Measurements from ENCODE around the gene GSG1. TPM values are rescaled to one million over a fixed set of nuclear protein-coding genes. Genes with fewer than 3 reads are reported as not detected.
"Not testable (repeated sequence)": the region's sequence is repeated elsewhere in the genome, so short reads cannot be mapped to it uniquely, and the experiment has no call there.

The GSG1 gene
- polyA plus RNA-seq, 4 donors: 0.85 to 13.2 (median 3.4) TPM

DNA sequence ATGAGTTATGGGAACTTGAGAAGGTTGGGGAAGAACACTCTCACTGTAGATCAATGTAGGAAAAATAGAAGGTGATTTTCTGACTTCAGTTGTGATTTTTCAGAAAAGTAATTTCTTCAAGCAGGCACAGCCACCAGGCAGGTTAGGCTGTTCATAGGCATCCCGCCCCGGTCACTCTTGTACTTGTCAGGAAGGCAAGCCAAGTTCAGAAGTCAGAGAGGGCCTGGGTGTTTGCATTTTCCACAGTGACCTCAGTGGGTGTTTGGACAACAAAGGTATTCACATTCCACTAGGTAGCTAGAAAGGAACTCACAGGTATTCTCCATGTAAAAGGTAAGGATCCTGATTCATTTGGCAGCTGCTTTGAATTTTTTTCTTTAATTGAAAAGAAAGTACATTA, 62.2 kb downstream of the GSG1 start:
- WGBS, 3 donors: 87 to 96% (median 93%) methylated on average over 2 of the region's 2 CpGs
- no peak for FAIRE-seq

DNA sequence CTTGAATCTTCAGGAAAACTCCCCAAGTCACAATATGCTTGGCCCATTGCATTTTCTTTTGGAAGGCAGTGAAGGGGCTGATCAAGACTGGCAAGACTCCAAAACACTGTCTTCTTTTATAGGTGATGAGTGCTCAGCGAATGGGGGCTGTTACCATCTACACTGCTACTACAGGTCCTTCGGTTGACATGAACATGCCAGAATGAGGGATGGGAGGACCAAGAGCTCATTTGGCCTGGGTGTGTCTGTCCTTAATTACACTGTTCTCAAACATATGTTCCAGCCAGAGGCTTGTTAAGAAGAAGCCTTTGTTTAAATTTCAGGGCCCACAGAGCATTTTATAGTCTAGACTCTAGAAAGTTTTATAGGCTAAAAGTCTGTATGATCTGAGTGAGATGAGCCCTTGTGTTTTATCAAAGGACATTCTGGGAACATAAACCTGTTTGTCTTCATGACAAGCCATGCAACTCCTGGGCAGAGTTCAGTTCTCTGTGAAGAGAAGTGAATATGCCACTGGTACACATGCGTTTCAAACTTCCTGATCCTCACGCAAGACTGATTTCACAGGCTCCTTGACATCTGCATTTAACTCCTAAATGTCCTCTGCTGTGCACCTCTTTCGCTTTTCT, 64.0 kb downstream of the GSG1 start:
- DNase-seq: peak; percentile 71 to 74
- Histone ChIP-seq H3K4me1 (ENCODE audit: control insufficient read depth in 3 of 3, insufficient read depth in 2 of 3, low read depth in 1 of 3, low read length in 2 of 3) (peaks cover 0 to 15% (median 0%) of the 10 kb centered on the region in 3 donors), H3K27me3 (ENCODE audit: control insufficient read depth in 3 of 3, insufficient read depth in 3 of 3, low read length in 3 of 3) (no peaks in the 10 kb centered on the region), H3K9me3 (ENCODE audit: control insufficient read depth in 2 of 2, insufficient read depth in 1 of 2, low read depth in 1 of 2, low read length in 1 of 2) (no peaks in the 10 kb centered on the region), H3K36me3 (ENCODE audit: control insufficient read depth in 3 of 3, insufficient read depth in 2 of 3, low read depth in 1 of 3, low read length in 3 of 3) (no peaks in the 10 kb centered on the region), H3K27ac (ENCODE audit: low read depth in 1 of 3, low read length in 2 of 3) (no peak overlapping the region), H3K4me3 (ENCODE audit: low read depth in 1 of 3, low read length in 3 of 3) (no peak overlapping the region)
- WGBS, 3 donors: 31 to 49% (median 37%) methylated on average over 5 of the region's 5 CpGs
- FAIRE-seq: no peak

More for the DNA sequence above, 62.2 kb downstream of the GSG1 start:
- H3K4me3 ChIP-seq (ENCODE audit: low read depth in 1 of 3, low read length in 3 of 3): no peak overlapping the region
- H3K36me3 ChIP-seq (ENCODE audit: control insufficient read depth in 3 of 3, insufficient read depth in 2 of 3, low read depth in 1 of 3, low read length in 3 of 3): no peaks in the 10 kb centered on the region
- no peaks in the 10 kb centered on the region for H3K9me3 ChIP-seq (ENCODE audit: control insufficient read depth in 2 of 2, insufficient read depth in 1 of 2, low read depth in 1 of 2, low read length in 1 of 2)
- no peak overlapping the region for H3K27ac ChIP-seq (ENCODE audit: low read depth in 1 of 3, low read length in 2 of 3)
- DNase-seq: no peak
- peaks cover 0 to 15% (median 0%) of the 10 kb centered on the region in 3 donors for H3K4me1 ChIP-seq (ENCODE audit: control insufficient read depth in 3 of 3, insufficient read depth in 2 of 3, low read depth in 1 of 3, low read length in 2 of 3)
- no peaks in the 10 kb centered on the region for H3K27me3 ChIP-seq (ENCODE audit: control insufficient read depth in 3 of 3, insufficient read depth in 3 of 3, low read length in 3 of 3)

DNA sequence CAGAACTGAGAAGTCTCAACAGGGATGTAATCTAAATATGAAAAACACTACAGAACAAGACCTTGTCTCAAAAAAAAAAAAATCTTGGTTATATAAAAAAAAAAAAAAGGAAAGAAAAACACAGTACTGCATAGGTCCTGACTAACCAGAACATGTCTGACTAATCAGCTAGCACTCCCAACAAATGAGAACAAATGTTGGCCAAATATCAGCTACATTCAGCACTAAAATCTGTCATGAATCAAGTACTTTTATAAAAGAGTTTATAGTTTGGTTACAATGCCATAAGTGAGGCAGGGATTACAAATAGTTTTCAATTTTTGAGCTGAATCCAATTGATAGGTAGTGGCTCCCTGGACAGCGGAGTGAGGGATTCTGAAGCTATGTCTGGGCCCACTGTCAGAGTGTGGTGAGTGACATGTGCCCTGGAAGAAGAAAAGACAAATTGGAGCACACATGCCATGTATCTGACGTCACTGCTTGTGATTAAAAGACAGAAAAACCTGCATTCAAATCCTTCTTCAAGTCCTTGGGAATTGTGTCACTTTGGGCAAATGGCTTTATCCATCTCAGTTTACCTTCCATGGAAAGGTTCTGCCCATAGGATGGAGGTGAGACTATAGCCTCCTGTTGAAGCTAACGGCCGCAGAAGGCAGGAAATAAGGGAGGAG, 64.8 kb downstream of the GSG1 start:
- FAIRE-seq: no peak
- no peaks in the 10 kb centered on the region for H3K27me3 ChIP-seq (ENCODE audit: control insufficient read depth in 3 of 3, insufficient read depth in 3 of 3, low read length in 3 of 3)
- no peaks in the 10 kb centered on the region for H3K36me3 ChIP-seq (ENCODE audit: control insufficient read depth in 3 of 3, insufficient read depth in 2 of 3, low read depth in 1 of 3, low read length in 3 of 3)
- no peaks in the 10 kb centered on the region for H3K9me3 ChIP-seq (ENCODE audit: control insufficient read depth in 2 of 2, insufficient read depth in 1 of 2, low read depth in 1 of 2, low read length in 1 of 2)
- no peak for DNase-seq
- no peak overlapping the region for H3K4me3 ChIP-seq (ENCODE audit: low read depth in 1 of 3, low read length in 3 of 3)
- no peak overlapping the region for H3K27ac ChIP-seq (ENCODE audit: low read depth in 1 of 3, low read length in 2 of 3)
- peaks cover 0 to 12% (median 0%) of the 10 kb centered on the region in 3 donors for H3K4me1 ChIP-seq (ENCODE audit: control insufficient read depth in 3 of 3, insufficient read depth in 2 of 3, low read depth in 1 of 3, low read length in 2 of 3)
- WGBS, 3 donors: 79 to 90% (median 88%) methylated on average over 4 of the region's 4 CpGs

DNA sequence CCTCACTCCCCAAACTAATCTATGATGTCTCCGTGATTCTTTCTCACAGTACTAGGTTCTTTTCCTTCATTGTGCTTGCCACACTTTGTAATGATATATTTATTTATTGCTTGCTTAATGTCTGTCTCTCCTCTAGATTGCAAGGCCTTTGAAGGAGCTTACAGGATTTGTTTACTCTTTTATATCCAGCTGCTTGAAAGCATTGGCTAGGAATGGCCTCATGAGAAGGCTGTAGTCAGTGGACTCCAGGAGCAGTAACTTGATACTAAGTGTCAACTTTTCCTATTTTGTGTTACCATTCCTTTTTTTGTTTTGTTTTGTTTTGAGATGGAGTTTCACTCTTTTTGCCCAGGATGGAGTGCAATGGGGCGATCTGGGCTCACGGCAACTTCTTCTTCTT, 66.6 kb downstream of the GSG1 start:
- DNase-seq (no peak), FAIRE-seq (no peak)
- Histone ChIP-seq H3K27me3 (ENCODE audit: control insufficient read depth in 3 of 3, insufficient read depth in 3 of 3, low read length in 3 of 3) (no peaks in the 10 kb centered on the region), H3K36me3 (ENCODE audit: control insufficient read depth in 3 of 3, insufficient read depth in 2 of 3, low read depth in 1 of 3, low read length in 3 of 3) (no peaks in the 10 kb centered on the region), H3K27ac (ENCODE audit: low read depth in 1 of 3, low read length in 2 of 3) (no peak overlapping the region), H3K4me1 (ENCODE audit: control insufficient read depth in 3 of 3, insufficient read depth in 2 of 3, low read depth in 1 of 3, low read length in 2 of 3) (peaks cover 0 to 12% (median 0%) of the 10 kb centered on the region in 3 donors), H3K4me3 (ENCODE audit: low read depth in 1 of 3, low read length in 3 of 3) (no peak overlapping the region), H3K9me3 (ENCODE audit: control insufficient read depth in 2 of 2, insufficient read depth in 1 of 2, low read depth in 1 of 2, low read length in 1 of 2) (no peaks in the 10 kb centered on the region)
- 82 to 94% (median 92%) methylated on average over 3 of the region's 3 CpGs for WGBS, 3 donors

DNA sequence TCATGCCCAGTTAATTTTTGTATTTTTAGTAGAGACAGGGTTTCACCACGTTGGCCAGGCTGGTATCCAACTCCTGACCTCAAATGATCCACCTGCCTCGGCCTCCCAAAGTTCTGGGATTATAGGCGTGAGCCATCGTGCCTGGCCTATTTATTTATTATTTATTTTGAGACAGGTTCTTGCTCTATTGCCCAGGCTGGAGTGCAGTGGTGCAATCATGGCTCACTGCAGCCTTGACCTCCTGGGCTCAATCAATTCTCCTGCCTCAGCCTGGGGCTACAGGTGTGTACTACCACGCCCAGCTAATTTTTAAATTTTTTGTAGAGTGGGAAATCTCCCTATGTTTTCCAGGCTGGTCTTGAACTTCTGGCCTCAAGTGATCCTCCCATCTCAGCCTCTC, 68.1 kb downstream of the GSG1 start:
- WGBS, 3 donors: 65 to 84% (median 72%) methylated on average over 5 of the region's 5 CpGs
- H3K27ac ChIP-seq (ENCODE audit: low read depth in 1 of 3, low read length in 2 of 3); DNase-seq; H3K4me3 ChIP-seq (ENCODE audit: low read depth in 1 of 3, low read length in 3 of 3); H3K27me3 ChIP-seq (ENCODE audit: control insufficient read depth in 3 of 3, insufficient read depth in 3 of 3, low read length in 3 of 3); H3K36me3 ChIP-seq (ENCODE audit: control insufficient read depth in 3 of 3, insufficient read depth in 2 of 3, low read depth in 1 of 3, low read length in 3 of 3); H3K9me3 ChIP-seq (ENCODE audit: control insufficient read depth in 2 of 2, insufficient read depth in 1 of 2, low read depth in 1 of 2, low read length in 1 of 2); FAIRE-seq: not testable (repeated sequence)
- H3K4me1 ChIP-seq (ENCODE audit: control insufficient read depth in 3 of 3, insufficient read depth in 2 of 3, low read depth in 1 of 3, low read length in 2 of 3): peaks cover 0 to 11% (median 0%) of the 10 kb centered on the region in 3 donors

Other genes with a start within 250 kb of the GSG1 start
- 10 to 100 TPM; 13.2 to 29.9 (median 22.2) TPM for gene GPRC5A, start 212.1 kb downstream of the GSG1 start, polyA plus RNA-seq
- 1 to 10 TPM in 1 of 4 donors, under 1 TPM in 1, not detected in 2; 0.22 to 1.4 TPM for gene GPRC5D, start 151.5 kb downstream of the GSG1 start, polyA plus RNA-seq
- gene HEBP1, start 103.4 kb downstream of the GSG1 start, polyA plus RNA-seq: 100 to 1,000 TPM; 214 to 642 (median 428) TPM
- gene FAM234B, start 59.3 kb downstream of the GSG1 start, polyA plus RNA-seq: 1 to 10 TPM in 2 of 4 donors, under 1 TPM in 2; 0.45 to 7.8 (median 1.4) TPM
- 10 to 100 TPM; 11.6 to 65.9 (median 22.9) TPM for gene EMP1, start 93.1 kb upstream of the GSG1 start, polyA plus RNA-seq

Measured in small intestine (tissue), 7 donors.